NT2/D1 (cell line): ENCODE data around the gene PREPL.

ENCODE experiments used
- SUZ12 ChIP-seq: IDR thresholded peaks from 2 replicates; pipeline ENCODE4 v1.6.1; 2011; ENCODE audit not compliant: insufficient read length, insufficient read depth; ENCODE audit errors: extremely low read depth
- ZNF274 ChIP-seq: IDR thresholded peaks from 2 replicates; pipeline ENCODE4 v1.6.1; 2011; ENCODE audit warnings: mild to moderate bottlenecking, low read depth, low read length

- TF ChIP-seq ZNF274 (no peak), SUZ12 (no peak)
Measured at GRCh38 chr2:44354761-44355160, 6.5 kb downstream of the PREPL start.
